Fibroblast of lung (primary cell): ENCODE measurements around the gene PROP1.

ENCODE experiments used
- CTCF ChIP-seq, 2 donors: IDR thresholded peaks in 1 of 2; conservative IDR thresholded peaks in 1 of 2; 1 replicate in 1 of 2; 2 replicates in 1 of 2; pipeline ENCODE4 v1.5.1; 2011 to 2012; ENCODE audit warnings: low read length in 2 of 2, control low read depth in 1 of 2, inconsistent platforms in 1 of 2, low read depth in 1 of 2, mild to moderate bottlenecking in 1 of 2
- EZH2 ChIP-seq: IDR thresholded peaks from 2 replicates; pipeline ENCODE4 v1.5.1; 2012; ENCODE audit warnings: low read length, control low read depth, mild to moderate bottlenecking; ENCODE audit errors: missing control alignments

- TF ChIP-seq EZH2 (no peak), CTCF (conservative IDR thresholded peaks at IDR 0.05 in 1 of 2, IDR thresholded peaks at IDR 0.05 in 1 of 2; ENCODE audit: low read depth in 1 of 2, low read length in 2 of 2) (no peak)
Measured at GRCh38 chr5:177985430-177986040, 10.5 kb downstream of the PROP1 start.
